ENCODE data around the gene ANKS1A.
A peak's percentile ranks its signal among the peaks of the same experiment; 100 is the strongest.
"Not testable (repeated sequence)": the region's sequence is repeated elsewhere in the genome, so short reads cannot be mapped to it uniquely, and the experiment has no call there.

The ANKS1A gene

GRCh38 chr6:34887753-34888513 is 1.1 kb upstream of the ANKS1A start, which contains the start of gene TAF11:
Gene TAF11 (minus strand): TSS chr6:34888042. CDS start chr6:34887957, 85 bp downstream.
- DNase-seq, result peak; percentile 98

DNA sequence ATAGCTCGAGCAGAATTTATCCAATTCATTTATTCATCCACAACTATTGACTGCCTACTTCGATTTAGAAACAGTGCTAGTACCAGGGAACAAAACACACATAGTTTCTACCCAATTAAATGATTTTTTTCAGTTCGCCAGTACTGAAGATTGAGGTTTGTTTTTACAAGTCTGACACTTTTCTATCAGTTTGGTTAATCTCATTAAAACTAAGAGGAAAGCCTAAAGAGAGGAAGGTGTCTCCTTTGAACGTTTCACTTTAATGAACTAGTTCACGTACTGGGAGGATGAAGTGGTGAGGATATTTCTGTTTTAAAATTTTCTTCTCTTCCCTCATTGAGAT is 570 bp upstream of the ANKS1A start:
- peak; percentile 34 for DNase-seq

DNA sequence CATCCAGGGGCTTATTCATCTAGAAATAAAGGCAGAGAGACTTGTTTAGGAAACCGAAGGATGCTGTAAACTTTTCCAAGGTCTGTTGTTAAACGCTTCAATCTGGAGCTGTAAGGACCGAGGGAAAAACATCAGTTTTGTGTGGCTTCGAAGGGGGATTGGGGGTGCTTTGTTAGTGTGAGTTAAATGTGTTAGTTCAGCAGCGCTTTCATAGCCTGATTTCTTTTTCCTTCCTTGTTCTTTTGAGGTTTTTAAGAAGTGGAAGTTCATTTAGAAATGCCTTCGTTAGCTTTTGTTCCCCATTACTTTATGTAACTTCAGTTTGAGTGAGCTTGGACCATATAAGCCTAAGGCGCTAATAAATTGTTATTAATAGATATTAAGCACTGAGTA is 1.5 kb downstream of the ANKS1A start:
- peak; percentile 55 for DNase-seq

- no peak for DNase-seq
Measured at GRCh38 chr6:34891296-34891695, 2.2 kb downstream of the ANKS1A start.

- peak; percentile 20 for DNase-seq
Measured at GRCh38 chr6:34894693-34895092, 5.6 kb downstream of the ANKS1A start.

- DNase-seq, result no peak
Measured at GRCh38 chr6:34897130-34897529, 8.1 kb downstream of the ANKS1A start.

DNA sequence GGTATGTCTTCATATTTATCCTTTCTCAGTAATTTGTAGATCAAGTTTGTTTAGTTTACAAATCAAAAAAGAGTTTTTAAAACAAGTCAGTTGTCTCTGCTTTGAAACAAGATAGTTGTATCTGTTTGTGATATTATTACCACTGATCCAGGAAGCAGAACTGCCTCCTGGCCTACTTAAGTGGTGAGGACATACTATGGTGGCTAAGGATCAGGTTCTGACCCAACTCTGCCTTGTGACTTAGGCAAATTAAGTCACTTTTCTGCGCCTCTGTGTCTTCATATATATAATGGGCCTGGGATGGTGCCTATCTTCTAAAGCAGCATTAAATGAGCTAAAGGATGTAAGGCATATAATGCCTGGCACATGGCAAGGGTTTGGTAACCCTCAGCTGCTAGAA is 8.7 kb downstream of the ANKS1A start:
- no peak for DNase-seq

DNA sequence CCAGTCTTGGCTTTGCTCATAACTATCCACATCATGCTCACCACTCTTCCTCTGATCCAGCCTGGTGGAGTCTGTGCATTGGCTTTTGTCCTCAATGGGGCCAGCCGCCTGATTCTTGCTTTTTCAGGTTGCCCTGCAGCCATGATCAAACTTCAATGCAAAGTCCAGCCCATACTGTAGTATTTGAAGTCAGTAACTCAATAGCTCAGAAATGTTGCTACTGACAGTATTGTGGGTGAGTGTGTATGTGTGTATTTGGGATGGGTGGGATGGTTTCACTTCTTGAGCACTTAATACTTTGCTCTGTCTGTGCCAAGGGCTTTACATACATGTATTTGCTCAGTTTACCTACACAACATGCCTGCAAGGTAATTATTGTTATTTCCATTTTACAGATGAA is 10.7 kb downstream of the ANKS1A start:
- DNase-seq, result not testable (repeated sequence)

GRCh38 chr6:34900321-34901031 is 11.4 kb downstream of the ANKS1A start:
- DNase-seq, result no peak

DNA sequence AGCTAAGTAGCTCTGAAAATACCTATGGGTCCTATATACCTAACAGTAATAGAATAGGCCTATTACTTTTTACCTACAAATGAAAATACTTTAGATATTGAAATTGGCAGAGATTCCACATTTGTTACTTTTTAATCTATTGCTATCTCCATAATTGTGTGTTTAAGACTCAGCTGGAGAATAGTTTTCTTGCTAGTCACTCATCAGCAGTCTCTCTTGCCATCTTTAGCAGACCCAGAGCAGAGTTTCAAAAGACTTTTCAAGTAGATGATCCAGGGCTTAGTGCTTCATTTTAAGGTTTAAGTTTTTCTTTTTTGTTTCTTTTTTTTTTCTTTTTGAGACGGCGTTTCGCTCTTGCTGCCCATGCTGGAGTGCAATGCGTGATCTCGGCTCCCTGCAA is 12.9 kb downstream of the ANKS1A start:
- DNase-seq, result no peak

GRCh38 chr6:34904990-34905613 is 16.0 kb downstream of the ANKS1A start:
- DNase-seq, result peak; percentile 9

DNA sequence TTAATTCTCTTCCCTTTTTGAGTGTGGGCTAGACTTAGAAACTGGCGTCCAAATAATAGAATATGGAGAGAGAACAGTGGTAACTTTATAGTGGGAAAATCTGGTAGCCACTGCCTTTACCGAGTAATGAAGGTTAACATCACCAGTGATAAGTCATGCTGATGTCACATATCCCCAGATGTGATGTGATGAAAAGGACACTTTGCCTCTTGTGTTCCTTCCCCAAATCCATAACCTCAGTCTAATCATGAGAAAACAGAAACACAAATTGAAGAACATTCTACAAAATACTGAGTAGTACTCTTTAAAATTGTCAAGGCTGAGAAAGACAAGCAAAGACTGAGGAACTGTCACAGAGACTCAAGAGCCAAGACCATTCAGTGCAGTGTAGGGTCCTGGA is 17.8 kb downstream of the ANKS1A start:
- peak; percentile 8 for DNase-seq

GRCh38 chr6:34908194-34908593 is 19.1 kb downstream of the ANKS1A start:
- DNase-seq, result no peak

DNA sequence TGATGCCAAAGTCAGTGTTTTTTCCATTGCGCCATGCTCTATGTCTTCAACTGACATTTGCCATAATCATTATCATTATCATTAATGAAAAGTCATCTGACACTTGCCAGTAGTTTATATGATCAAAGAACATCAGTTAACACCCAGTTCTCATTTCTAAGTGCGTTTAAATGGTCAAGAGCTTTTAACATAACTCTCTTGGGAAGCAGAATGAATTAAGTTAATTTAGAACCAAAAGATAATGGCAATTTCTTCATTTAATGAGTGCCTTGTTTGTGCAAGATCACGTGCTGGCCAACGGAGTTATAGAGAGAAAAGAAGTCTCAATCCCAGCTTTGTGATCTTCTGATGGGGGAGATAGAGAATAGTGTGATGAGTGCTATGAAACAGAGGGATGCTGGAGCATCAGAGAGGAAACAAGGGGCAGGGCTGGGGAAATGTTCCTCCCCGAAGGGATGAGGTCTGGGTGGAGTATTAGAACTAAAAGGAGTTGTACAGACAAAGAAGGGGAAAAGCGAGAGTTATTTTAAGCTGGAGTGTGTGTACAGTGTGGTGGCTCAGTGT is 20.3 kb downstream of the ANKS1A start:
- no peak for DNase-seq

DNA sequence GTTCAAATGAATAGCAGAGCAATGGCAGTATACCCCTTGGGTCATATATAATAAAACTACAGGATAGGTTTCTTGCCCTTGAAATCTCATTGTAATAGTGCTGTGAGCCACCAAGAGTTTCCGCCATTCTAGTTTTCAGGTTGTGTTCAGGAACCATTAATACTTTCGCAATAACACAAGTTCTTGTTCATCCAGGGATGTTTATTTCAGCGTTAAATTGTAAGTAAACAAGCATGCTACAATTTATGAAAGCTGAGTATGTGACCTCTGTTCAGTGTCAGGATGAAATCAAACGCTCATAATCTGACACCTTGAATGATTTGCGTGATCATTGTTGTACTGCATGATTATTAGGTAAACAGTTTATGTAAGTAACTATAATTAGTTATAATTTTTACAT is 22.8 kb downstream of the ANKS1A start:
- no peak for DNase-seq

DNA sequence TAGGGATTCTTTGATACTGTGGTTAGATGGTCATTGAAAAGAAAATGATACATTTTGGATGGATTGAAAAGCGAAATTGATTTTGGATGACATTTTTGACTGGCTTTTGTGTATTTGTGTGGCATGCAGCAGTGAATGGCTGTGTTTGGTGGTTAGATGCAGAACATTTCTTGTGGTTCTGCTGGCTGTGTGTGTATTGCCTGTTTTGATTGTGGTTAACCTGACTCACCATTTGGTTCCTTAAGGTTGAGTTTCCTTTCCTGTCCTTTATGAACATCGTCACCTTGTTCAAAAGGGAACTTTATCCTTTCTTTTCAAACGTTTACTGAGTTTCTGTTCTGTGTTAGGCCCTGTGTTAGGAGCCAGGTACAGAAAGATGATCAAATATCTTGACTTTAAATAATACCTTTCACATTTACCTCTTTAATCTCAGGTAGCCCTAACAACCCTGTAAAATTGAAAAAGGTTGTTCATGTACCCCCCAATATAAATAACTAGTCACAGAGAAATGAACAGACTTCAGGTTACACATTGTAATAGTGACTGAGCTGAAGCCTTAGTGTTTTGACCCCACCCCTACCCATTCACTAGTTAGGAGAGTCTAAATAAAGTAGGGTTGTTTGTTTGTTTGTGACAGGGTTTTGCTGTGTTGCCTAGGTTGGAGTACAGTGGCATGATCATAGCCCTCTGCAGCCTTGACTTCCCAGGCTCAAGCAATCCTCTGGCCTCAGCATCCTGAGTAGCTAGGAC is 23.8 kb downstream of the ANKS1A start:
- peak; percentile 54 for DNase-seq

DNA sequence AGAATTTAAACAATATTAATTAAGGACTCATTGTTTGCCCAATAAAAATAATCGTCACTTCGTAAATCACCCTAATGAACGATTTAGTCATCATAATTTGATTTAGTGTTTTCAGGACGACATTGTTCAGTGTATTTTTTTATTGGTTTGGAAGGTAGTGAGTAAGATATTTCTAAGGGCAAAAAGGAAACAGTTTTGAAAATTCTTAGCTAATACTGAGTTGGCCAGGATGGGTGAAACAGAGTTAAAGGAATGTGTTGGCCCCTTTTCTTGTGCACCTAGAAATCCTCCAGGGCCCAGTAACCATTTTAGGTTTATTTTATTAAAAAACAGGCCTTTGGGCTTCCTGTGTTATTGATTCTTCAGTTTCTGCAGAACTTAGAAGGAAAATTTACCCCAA is 25.3 kb downstream of the ANKS1A start:
- DNase-seq, result no peak

- DNase-seq, result no peak
Measured at GRCh38 chr6:34916348-34916967, 27.4 kb downstream of the ANKS1A start.

- DNase-seq, result no peak
Measured at GRCh38 chr6:34917626-34918285, 28.7 kb downstream of the ANKS1A start.

DNA sequence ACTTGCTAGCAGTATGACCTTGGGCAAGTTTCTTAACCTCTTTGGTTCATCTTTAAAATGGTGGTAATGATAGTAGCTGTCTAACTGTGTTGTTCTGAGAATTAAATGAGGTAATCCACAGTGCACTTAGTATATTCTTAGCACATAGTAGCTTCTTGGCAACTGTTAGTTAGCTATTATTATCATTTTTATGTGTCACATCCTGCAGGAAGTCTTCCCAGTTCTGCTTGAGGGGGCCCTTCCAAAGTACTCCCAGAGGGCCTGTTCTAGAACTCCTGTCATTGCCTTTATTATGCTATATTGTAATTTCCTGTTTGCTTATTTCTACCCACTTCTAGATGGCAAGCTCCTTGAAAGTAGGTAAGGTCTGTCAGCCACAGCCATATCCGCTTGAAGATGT is 30.6 kb downstream of the ANKS1A start:
- DNase-seq, result no peak

DNA sequence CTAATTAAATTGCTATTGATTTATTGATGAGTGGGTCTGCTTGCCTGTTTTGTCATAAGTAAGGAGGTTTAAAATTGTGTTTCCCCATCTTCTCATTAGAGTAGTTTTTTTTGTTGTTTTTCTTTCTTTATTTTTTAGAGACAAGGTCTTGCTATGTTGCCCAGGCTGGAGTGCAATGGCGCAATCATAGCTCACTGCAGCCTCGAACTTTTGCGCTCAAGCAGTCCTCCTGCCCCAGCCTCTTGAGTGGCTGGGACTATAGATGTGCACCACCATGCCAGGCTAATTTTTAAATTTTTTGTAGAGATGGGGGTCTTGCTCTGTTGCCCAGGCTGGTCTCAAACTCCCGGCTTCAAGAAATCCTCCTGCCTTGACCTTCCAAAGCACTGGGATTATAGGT is 31.0 kb downstream of the ANKS1A start:
- no peak for DNase-seq

- no peak for DNase-seq
Measured at GRCh38 chr6:34922177-34922663, 33.2 kb downstream of the ANKS1A start.
